PFSK-1 (cell line): ENCODE results near the gene RICTOR.

ENCODE experiments used
- FOXP2 ChIP-seq: optimal IDR thresholded peaks from 2 replicates; pipeline ENCODE3; 2011; ENCODE audit warnings: borderline replicate concordance, control low read depth, inconsistent platforms; ENCODE audit not compliant: insufficient read depth; ENCODE audit errors: extremely low read length, extremely low read depth
- POLR2AphosphoS5 ChIP-seq: IDR thresholded peaks from 2 replicates; pipeline ENCODE4 v1.6.1; 2012; ENCODE audit warnings: low read depth, mild to moderate bottlenecking, control low read depth, low read length, moderate library complexity
- REST ChIP-seq, 2 experiments: IDR thresholded peaks; 2 replicates each; pipeline versions ENCODE4 v1.6.1 to v1.8.0; 2011 to 2012; ENCODE audit warnings: low read depth in 2 of 2, low read length in 2 of 2, control low read depth in 1 of 2, inconsistent platforms in 1 of 2, mild to moderate bottlenecking in 1 of 2, moderate library complexity in 1 of 2; ENCODE audit not compliant: insufficient read depth in 1 of 2
- SIN3A ChIP-seq: IDR thresholded peaks from 2 replicates; pipeline ENCODE4 v1.6.1; 2012; ENCODE audit warnings: mild to moderate bottlenecking, low read length, moderate library complexity, borderline replicate concordance; ENCODE audit not compliant: insufficient read depth
- TAF1 ChIP-seq: IDR thresholded peaks from 2 replicates; pipeline ENCODE4 v1.6.1; 2012; ENCODE audit warnings: low read length, control low read depth, borderline replicate concordance; ENCODE audit not compliant: insufficient read depth

The RICTOR gene

GRCh38 chr5:39016587-39017275 lies 57.5 kb downstream of the RICTOR start:
- TF ChIP-seq POLR2AphosphoS5 (no peak), FOXP2 (no peak), REST (IDR thresholded peaks at IDR 0.05; ENCODE audit: insufficient read depth in 1 of 2, low read depth in 2 of 2, low read length in 2 of 2) (no peak), TAF1 (no peak), SIN3A (no peak)

GRCh38 chr5:39015743-39016586 lies 58.2 kb downstream of the RICTOR start:
- TF ChIP-seq FOXP2 (no peak), POLR2AphosphoS5 (no peak), SIN3A (no peak), TAF1 (no peak), REST (IDR thresholded peaks at IDR 0.05; ENCODE audit: insufficient read depth in 1 of 2, low read depth in 2 of 2, low read length in 2 of 2) (no peak)

- TF ChIP-seq TAF1 (no peak), SIN3A (no peak), FOXP2 (no peak), POLR2AphosphoS5 (no peak), REST (IDR thresholded peaks at IDR 0.05; ENCODE audit: insufficient read depth in 1 of 2, low read depth in 2 of 2, low read length in 2 of 2) (no peak)
Observed at GRCh38 chr5:39014561-39014960, 59.6 kb downstream of the RICTOR start.

GRCh38 chr5:39013938-39014337 lies 60.3 kb downstream of the RICTOR start:
- TF ChIP-seq SIN3A = no peak
- TF ChIP-seq REST (IDR thresholded peaks at IDR 0.05; ENCODE audit: insufficient read depth in 1 of 2, low read depth in 2 of 2, low read length in 2 of 2) = no peak
- no peak for TF ChIP-seq TAF1
- no peak for TF ChIP-seq FOXP2
- TF ChIP-seq POLR2AphosphoS5 = no peak

- TF ChIP-seq FOXP2 (no peak), REST (IDR thresholded peaks at IDR 0.05; ENCODE audit: insufficient read depth in 1 of 2, low read depth in 2 of 2, low read length in 2 of 2) (no peak), POLR2AphosphoS5 (no peak), TAF1 (no peak), SIN3A (no peak)
Observed at GRCh38 chr5:39009981-39010380, 64.2 kb downstream of the RICTOR start.
